ENCODE data around the gene ITGA5.

DNA sequence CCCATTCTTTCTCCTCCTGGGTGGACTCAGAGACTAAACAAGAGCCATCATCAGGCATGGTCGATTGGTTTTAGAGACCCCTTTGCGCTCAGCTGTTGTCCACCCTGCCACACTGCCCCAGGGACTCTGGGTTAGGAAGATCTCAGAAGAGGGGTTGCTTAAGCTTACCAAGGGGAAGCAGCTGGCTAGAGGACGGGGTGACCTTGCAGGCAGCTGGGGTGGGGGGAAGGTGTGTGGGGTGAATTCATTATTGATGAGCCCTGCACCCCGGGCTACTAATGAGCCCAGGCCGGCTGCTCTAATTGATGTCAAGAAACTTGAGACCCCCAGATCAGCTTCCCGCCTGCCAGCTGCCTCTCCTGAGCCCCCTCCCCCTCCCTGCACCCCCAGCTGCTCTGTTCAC is 25.9 kb downstream of the ITGA5 start:
- TF ChIP-seq CTCF (IDR thresholded peaks at IDR 0.05; ENCODE audit: insufficient read depth, low read length, poor library complexity, severe bottlenecking) (no peak), EZH2phosphoT487 (conservative IDR thresholded peaks at IDR 0.05; ENCODE audit: low read length) (no peak)
